ENCODE results near the gene ZC3H4. TPM values are rescaled to one million over a fixed set of nuclear protein-coding genes. Genes with fewer than 3 reads are reported as not detected.

ZC3H4 gene
- total RNA-seq, 2 experiments from 2014 or later, result 68.5 to 70.2 TPM

GRCh38 chr19:47152632-47153031 lies 39.1 kb upstream of the ZC3H4 start:
- DNase-seq (no peak), ATAC-seq (no peak)
- peaks cover 74% of the 10 kb centered on the region for H3K36me3 Mint-ChIP-seq (ENCODE audit: low read depth)
- no peak overlapping the region for H3K4me3 Mint-ChIP-seq
- TF ChIP-seq CTCF (IDR thresholded peaks at IDR 0.05), result no peak
- CTCF ChIA-PET, result interaction anchor here (1.6 to 4.3 kb wide), 3 partner anchors 34 to 92 kb away, joined by 5 to 39 read pairs (median 6); no protein-coding TSS in a partner anchor
- peak overlapping the region; percentile 23 for H3K27ac Mint-ChIP-seq
- H3K27me3 Mint-ChIP-seq, result no peaks in the 10 kb centered on the region
- no peaks in the 10 kb centered on the region for H3K9me3 Mint-ChIP-seq
- peaks cover 47% of the 10 kb centered on the region for H3K4me1 Mint-ChIP-seq (ENCODE audit: low read depth)
- POLR2A ChIA-PET, result interaction anchor here (0.8 to 1.6 kb wide), 2 partner anchors 92 to 182 kb away, joined by 3 to 5 read pairs; no protein-coding TSS in a partner anchor
- intact Hi-C loops (cut with micrococcal nuclease), result loop anchor here (10.0 kb wide), 1 partner anchor 92 kb away; no protein-coding TSS in a partner anchor

- DNase-seq (no peak), ATAC-seq (no peak)
- POLR2A ChIA-PET, result interaction anchor here (0.8 to 1.6 kb wide), 2 partner anchors 92 to 182 kb away, joined by 3 to 5 read pairs; no protein-coding TSS in a partner anchor
- peaks cover 75% of the 10 kb centered on the region for H3K36me3 Mint-ChIP-seq (ENCODE audit: low read depth)
- H3K27ac Mint-ChIP-seq, result no peak overlapping the region
- CTCF ChIA-PET, result interaction anchor here (1.6 to 4.3 kb wide), 3 partner anchors 34 to 92 kb away, joined by 5 to 39 read pairs (median 6); no protein-coding TSS in a partner anchor
- no peaks in the 10 kb centered on the region for H3K9me3 Mint-ChIP-seq
- H3K4me3 Mint-ChIP-seq, result no peak overlapping the region
- no peaks in the 10 kb centered on the region for H3K27me3 Mint-ChIP-seq
- peaks cover 43% of the 10 kb centered on the region for H3K4me1 Mint-ChIP-seq (ENCODE audit: low read depth)
- no peak for TF ChIP-seq CTCF (IDR thresholded peaks at IDR 0.05)
- intact Hi-C loops (cut with micrococcal nuclease), result loop anchor here (10.0 kb wide), 1 partner anchor 93 kb away; no protein-coding TSS in a partner anchor
These were observed 38.6 kb upstream of the ZC3H4 start for GRCh38 chr19:47152205-47152604.

- POLR2A ChIA-PET, result no interaction called here
- TF ChIP-seq CTCF (IDR thresholded peaks at IDR 0.05), result no peak
- DNase-seq (no peak), ATAC-seq (no peak)
- H3K9me3 Mint-ChIP-seq, result no peaks in the 10 kb centered on the region
- CTCF ChIA-PET, result interaction anchor here (2.0 to 4.3 kb wide), 2 partner anchors 35 to 59 kb away, joined by 6 to 39 read pairs; no protein-coding TSS in a partner anchor
- peak overlapping the region; percentile 20 for H3K27ac Mint-ChIP-seq
- intact Hi-C loops (cut with micrococcal nuclease), result loop anchor here (10.0 kb wide), 1 partner anchor 93 kb away; no protein-coding TSS in a partner anchor
- H3K4me1 Mint-ChIP-seq (ENCODE audit: low read depth), result peaks cover 41% of the 10 kb centered on the region
- H3K27me3 Mint-ChIP-seq, result no peaks in the 10 kb centered on the region
- no peak overlapping the region for H3K4me3 Mint-ChIP-seq
- H3K36me3 Mint-ChIP-seq (ENCODE audit: low read depth), result peaks cover 75% of the 10 kb centered on the region
These were observed 38.1 kb upstream of the ZC3H4 start for GRCh38 chr19:47151627-47152026.

- peak; percentile 57 for ATAC-seq
- Mint-ChIP-seq H3K4me3 (no peak overlapping the region), H3K4me1 (ENCODE audit: low read depth) (peaks cover 56% of the 10 kb centered on the region), H3K27me3 (no peaks in the 10 kb centered on the region), H3K36me3 (ENCODE audit: low read depth) (peaks cover 69% of the 10 kb centered on the region), H3K9me3 (no peaks in the 10 kb centered on the region), H3K27ac (peak overlapping the region; percentile 92)
- DNase-seq, result no peak
- ChIA-PET POLR2A (interaction anchor here (1.0 to 2.6 kb wide), 5 partner anchors 10 to 79 kb away, joined by 3 to 20 read pairs (median 7); partner anchors contain the start of gene SAE1), CTCF (interaction anchor here (1.3 to 8.8 kb wide), 5 partner anchors 10 to 134 kb away, joined by 4 to 119 read pairs (median 12); no protein-coding TSS in a partner anchor)
- intact Hi-C loops (cut with micrococcal nuclease), result loop anchor here (5.0 kb wide), 1 partner anchor 35 kb away; no protein-coding TSS in a partner anchor
- no peak for TF ChIP-seq CTCF (IDR thresholded peaks at IDR 0.05)
These were observed 33.3 kb upstream of the ZC3H4 start for GRCh38 chr19:47146920-47147319.
